HCT116 (cell line): ENCODE results near the gene DGCR6.

Experiments
- CBX3 ChIP-seq: IDR thresholded peaks from 2 replicates; pipeline ENCODE4 v1.6.1; 2012; ENCODE audit warnings: low read depth
- CEBPB ChIP-seq: IDR thresholded peaks from 2 replicates; pipeline ENCODE4 v1.6.1; 2012; ENCODE audit warnings: low read depth
- CTCF ChIP-seq, 3 experiments: fragments of 200-600 bp in 1 of 3; sonication (generic) in 1 of 3; IDR thresholded peaks in 2 of 3; conservative IDR thresholded peaks in 1 of 3; 2 replicates each; pipeline ENCODE4 v1.5.1; 2012 to 2017; ENCODE audit warnings: low read depth in 2 of 3, low read length in 2 of 3, antibody characterized with exemption in 1 of 3, borderline replicate concordance in 1 of 3, control low read depth in 1 of 3, mild to moderate bottlenecking in 1 of 3, mixed read lengths in 1 of 3, mixed run types in 1 of 3, moderate library complexity in 1 of 3; ENCODE audit not compliant: insufficient read depth in 1 of 3
- ELF1 ChIP-seq: IDR thresholded peaks from 2 replicates; pipeline ENCODE4 v1.6.1; 2012; ENCODE audit warnings: low read depth, borderline replicate concordance
- EZH2 ChIP-seq: fragments of 200-600 bp; sonication (generic); IDR thresholded peaks from 2 replicates; pipeline ENCODE4 v1.6.1; 2017; ENCODE audit warnings: antibody characterized with exemption, mixed run types
- POLR2A ChIP-seq: IDR thresholded peaks from 2 replicates; pipeline ENCODE4 v1.7.0; 2011; ENCODE audit warnings: borderline replicate concordance; ENCODE audit not compliant: insufficient read depth, insufficient read length; ENCODE audit errors: extremely low read depth
- POLR2AphosphoS5 ChIP-seq: IDR thresholded peaks from 2 replicates; pipeline ENCODE4 v1.6.1; 2011; ENCODE audit warnings: mild to moderate bottlenecking, low read depth, low read length, moderate library complexity
- REST ChIP-seq: IDR thresholded peaks from 2 replicates; pipeline ENCODE4 v1.6.1; 2012; ENCODE audit warnings: low read depth
- SIN3A ChIP-seq: IDR thresholded peaks from 2 replicates; pipeline ENCODE4 v1.6.1; 2012; ENCODE audit warnings: low read depth
- ZNF274 ChIP-seq: fragments of 200-500 bp; sonication (Bioruptor generic); IDR thresholded peaks from 2 replicates; pipeline ENCODE4 v1.6.1; 2014; ENCODE audit warnings: mild to moderate bottlenecking, low read depth, low read length, inconsistent platforms
- TF ChIP-seq, protein P1 (sequence below): IDR thresholded peaks from 2 replicates; pipeline ENCODE4 v1.6.1; 2012

DNA sequence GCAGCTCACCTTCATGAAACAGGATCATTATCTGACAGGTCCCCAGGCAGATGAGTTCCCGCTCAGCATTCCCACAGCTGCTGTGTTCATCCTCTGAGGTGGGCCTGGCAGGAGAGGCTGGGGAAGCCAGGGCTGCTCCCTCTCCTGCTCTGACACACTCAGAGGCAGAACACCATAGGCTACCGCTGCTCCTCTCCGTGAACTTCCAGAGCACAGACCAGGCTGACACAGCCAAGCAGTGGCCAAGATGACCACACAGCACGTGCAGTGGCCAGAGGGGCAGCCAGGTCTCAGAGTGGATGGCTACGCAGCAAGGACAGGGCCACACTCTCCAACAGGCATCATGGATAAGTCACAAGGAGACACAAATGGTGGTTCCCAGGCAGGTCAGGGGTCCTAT, 21.5 kb downstream of the DGCR6 start:
- TF ChIP-seq CTCF (IDR thresholded peaks at IDR 0.05 in 2 of 3, conservative IDR thresholded peaks at IDR 0.05 in 1 of 3; ENCODE audit: borderline replicate concordance in 1 of 3, insufficient read depth in 1 of 3, low read depth in 2 of 3, low read length in 2 of 3) = no peak
- TF ChIP-seq SIN3A = no peak
- TF ChIP-seq POLR2AphosphoS5 = no peak
- no peak for TF ChIP-seq EZH2
- TF ChIP-seq, protein P1, sequence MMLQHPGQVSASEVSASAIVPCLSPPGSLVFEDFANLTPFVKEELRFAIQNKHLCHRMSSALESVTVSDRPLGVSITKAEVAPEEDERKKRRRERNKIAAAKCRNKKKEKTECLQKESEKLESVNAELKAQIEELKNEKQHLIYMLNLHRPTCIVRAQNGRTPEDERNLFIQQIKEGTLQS = no peak
- TF ChIP-seq CEBPB = no peak
- no peak for TF ChIP-seq ZNF274
- no peak for TF ChIP-seq ELF1
- TF ChIP-seq POLR2A = no peak
- no peak for TF ChIP-seq REST
- no peak for TF ChIP-seq CBX3
